WERI-Rb-1 (cell line): Measurements from ENCODE around the gene APPL2.
A peak's percentile ranks its signal among the peaks of the same experiment; 100 is the strongest.

ENCODE experiments used
- DNase-seq: peaks from one replicate; pipeline ENCODE4 v3.0.0-alpha.2; 2020
- H3K27ac ChIP-seq: fragments of 250-450 bp; sonication (Bioruptor Pico); 2 replicates; pipeline ENCODE4 v1.5.1; 2020; ENCODE audit warnings: mild to moderate bottlenecking, moderate library complexity
- H3K27me3 ChIP-seq: fragments of 250-450 bp; sonication (Bioruptor Pico); 2 replicates; pipeline ENCODE4 v1.5.1; 2021; ENCODE audit warnings: mild to moderate bottlenecking, low read depth, moderate library complexity; ENCODE audit not compliant: insufficient read depth, severe bottlenecking
- H3K36me3 ChIP-seq: fragments of 250-450 bp; sonication (Bioruptor Pico); 2 replicates; pipeline ENCODE4 v1.5.1; 2020; ENCODE audit warnings: mild to moderate bottlenecking, moderate library complexity
- H3K4me3 ChIP-seq: 2 replicates; pipeline ENCODE4 v1.5.1; 2011; ENCODE audit warnings: low read depth, mild to moderate bottlenecking, control low read depth, low read length
- H3K9me3 ChIP-seq: fragments of 250-450 bp; sonication (Bioruptor Pico); 2 replicates; pipeline ENCODE4 v1.5.1; 2021; ENCODE audit warnings: mild to moderate bottlenecking, moderate library complexity; ENCODE audit not compliant: severe bottlenecking
- TF ChIP-seq, protein P1 (sequence below): IDR thresholded peaks from 2 replicates; pipeline ENCODE4 v1.5.1; 2011; ENCODE audit warnings: low read depth, mild to moderate bottlenecking, control low read depth, inconsistent platforms, low read length

Gene APPL2

GRCh38 chr12:105272152-105272551 lies 36.2 kb upstream of the APPL2 start:
- H3K9me3 ChIP-seq: no peaks in the 10 kb centered on the region
- no peak overlapping the region for H3K4me3 ChIP-seq
- no peak overlapping the region for H3K27ac ChIP-seq
- TF ChIP-seq, protein P1, sequence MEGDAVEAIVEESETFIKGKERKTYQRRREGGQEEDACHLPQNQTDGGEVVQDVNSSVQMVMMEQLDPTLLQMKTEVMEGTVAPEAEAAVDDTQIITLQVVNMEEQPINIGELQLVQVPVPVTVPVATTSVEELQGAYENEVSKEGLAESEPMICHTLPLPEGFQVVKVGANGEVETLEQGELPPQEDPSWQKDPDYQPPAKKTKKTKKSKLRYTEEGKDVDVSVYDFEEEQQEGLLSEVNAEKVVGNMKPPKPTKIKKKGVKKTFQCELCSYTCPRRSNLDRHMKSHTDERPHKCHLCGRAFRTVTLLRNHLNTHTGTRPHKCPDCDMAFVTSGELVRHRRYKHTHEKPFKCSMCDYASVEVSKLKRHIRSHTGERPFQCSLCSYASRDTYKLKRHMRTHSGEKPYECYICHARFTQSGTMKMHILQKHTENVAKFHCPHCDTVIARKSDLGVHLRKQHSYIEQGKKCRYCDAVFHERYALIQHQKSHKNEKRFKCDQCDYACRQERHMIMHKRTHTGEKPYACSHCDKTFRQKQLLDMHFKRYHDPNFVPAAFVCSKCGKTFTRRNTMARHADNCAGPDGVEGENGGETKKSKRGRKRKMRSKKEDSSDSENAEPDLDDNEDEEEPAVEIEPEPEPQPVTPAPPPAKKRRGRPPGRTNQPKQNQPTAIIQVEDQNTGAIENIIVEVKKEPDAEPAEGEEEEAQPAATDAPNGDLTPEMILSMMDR: no peak
- H3K27me3 ChIP-seq: no peaks in the 10 kb centered on the region
- no peaks in the 10 kb centered on the region for H3K36me3 ChIP-seq
- DNase-seq: no peak

GRCh38 chr12:105271364-105271763 lies 35.4 kb upstream of the APPL2 start:
- Histone ChIP-seq H3K36me3 (no peaks in the 10 kb centered on the region), H3K9me3 (no peaks in the 10 kb centered on the region), H3K27ac (no peak overlapping the region), H3K27me3 (no peaks in the 10 kb centered on the region), H3K4me3 (no peak overlapping the region)
- TF ChIP-seq, protein P1: no peak
- DNase-seq: no peak

DNA sequence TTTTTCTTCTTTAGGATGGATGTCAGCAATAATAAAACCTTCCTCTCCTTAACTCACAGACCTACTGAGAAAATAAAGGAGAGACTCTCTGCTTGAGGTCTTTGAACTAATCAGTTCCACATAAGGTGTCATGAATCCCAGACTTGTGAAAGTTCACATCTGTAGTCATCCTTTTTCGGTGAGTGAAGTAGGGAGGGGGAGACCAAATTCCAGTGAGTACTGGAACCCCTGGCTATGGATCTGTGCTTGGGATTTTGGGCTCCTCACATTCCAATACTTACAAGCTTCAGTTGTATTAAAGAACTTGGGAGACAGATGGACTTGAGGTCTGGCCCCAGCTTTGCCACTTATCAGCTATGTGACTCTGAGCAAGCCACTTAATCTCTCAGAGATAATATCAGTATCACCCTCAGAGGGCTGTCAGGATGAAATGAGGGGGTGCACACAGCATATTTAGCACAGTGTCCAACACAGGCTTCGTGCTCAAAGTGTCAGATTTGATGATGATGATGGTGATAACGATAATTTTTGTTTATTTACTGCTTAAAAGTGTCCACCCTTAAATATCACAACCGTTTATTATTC lies 34.8 kb upstream of the APPL2 start:
- H3K9me3 ChIP-seq: no peaks in the 10 kb centered on the region
- TF ChIP-seq, protein P1: no peak

GRCh38 chr12:105267711-105268110 lies 31.7 kb upstream of the APPL2 start:
- no peaks in the 10 kb centered on the region for H3K9me3 ChIP-seq
- no peaks in the 10 kb centered on the region for H3K36me3 ChIP-seq
- no peak for DNase-seq
- H3K27ac ChIP-seq: no peak overlapping the region
- TF ChIP-seq, protein P1: no peak
- no peaks in the 10 kb centered on the region for H3K27me3 ChIP-seq
- H3K4me3 ChIP-seq: no peak overlapping the region

More for the DNA sequence above, 34.8 kb upstream of the APPL2 start:
- no peaks in the 10 kb centered on the region for H3K27me3 ChIP-seq
- peak; percentile 16 for DNase-seq
- no peak overlapping the region for H3K4me3 ChIP-seq
- H3K27ac ChIP-seq: no peak overlapping the region
- H3K36me3 ChIP-seq: no peaks in the 10 kb centered on the region

DNA sequence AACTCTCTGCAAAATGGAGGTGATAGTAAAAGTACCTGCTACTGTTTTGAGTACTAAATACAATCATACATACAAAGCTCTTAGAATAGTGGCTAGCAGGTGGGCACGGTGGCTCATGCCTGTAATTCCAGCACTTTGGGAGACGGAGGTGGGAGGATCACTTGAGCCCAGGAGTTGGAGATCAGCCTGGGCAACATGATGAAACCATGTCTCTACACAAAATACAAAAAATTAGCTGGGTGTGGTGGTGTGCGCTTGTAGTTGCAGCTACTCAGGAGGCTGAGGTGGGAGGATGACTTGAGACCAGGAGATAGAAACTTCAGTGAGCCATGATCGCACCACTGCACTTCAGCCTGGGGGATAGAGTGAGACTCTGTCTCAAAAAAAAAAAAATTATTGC lies 28.8 kb upstream of the APPL2 start:
- no peaks in the 10 kb centered on the region for H3K27me3 ChIP-seq
- H3K36me3 ChIP-seq: no peaks in the 10 kb centered on the region
- no peaks in the 10 kb centered on the region for H3K9me3 ChIP-seq
- H3K4me3 ChIP-seq: no peak overlapping the region
- H3K27ac ChIP-seq: no peak overlapping the region
- no peak for DNase-seq
- TF ChIP-seq, protein P1: no peak
